ENCODE measurements around the gene KCNAB3.

GRCh38 chr17:7882629-7883028 lies 47.0 kb downstream of the KCNAB3 start:
- TF ChIP-seq CTCF (conservative IDR thresholded peaks at IDR 0.05 in 1 of 2, IDR thresholded peaks at IDR 0.05 in 1 of 2; ENCODE audit: low read depth in 1 of 2, low read length in 2 of 2), result no peak
- no peak for TF ChIP-seq EZH2 (IDR thresholded peaks at IDR 0.05; ENCODE audit: low read length, missing control alignments)
